Heart left ventricle (tissue), 16 donors: Measurements from ENCODE around the gene TMEM169. TPM values are rescaled to one million over a fixed set of nuclear protein-coding genes. Genes with fewer than 3 reads are reported as not detected.

Experiments used
- ATAC-seq, 4 donors: fragments of 200-7000 bp; cut with Tn5 transposase; one replicate each; pipeline ENCODE4 v1.9.1; 2020 to 2022; ENCODE audit warnings: moderate library complexity in 4 of 4, mild to moderate bottlenecking in 3 of 4, moderate number of reproducible peaks in 1 of 4
- DNase-seq, 5 donors: peaks; one replicate each; pipeline ENCODE4 v3.0.0-alpha.2; 2020
- H3K27ac ChIP-seq, 12 donors: fragments of 200-600 bp; sonication (generic) in 4 of 12; one replicate each; pipeline versions ENCODE4 v1.5.0 to v1.8.0; 2016 to 2022; ENCODE audit warnings: mild to moderate bottlenecking in 2 of 12
- H3K27me3 ChIP-seq, 9 donors: fragments of 200-600 bp; sonication (generic) in 2 of 9; one replicate each; pipeline versions ENCODE4 v1.5.1 to v1.8.0; 2016 to 2022; ENCODE audit warnings: mild to moderate bottlenecking in 3 of 9
- H3K36me3 ChIP-seq, 9 donors: fragments of 200-600 bp; sonication (generic) in 2 of 9; one replicate each; pipeline versions ENCODE4 v1.5.0 to v1.8.0; 2018 to 2022; ENCODE audit warnings: mild to moderate bottlenecking in 2 of 9
- H3K4me1 ChIP-seq, 12 donors: fragments of 200-600 bp; sonication (generic) in 4 of 12; one replicate each; pipeline versions ENCODE4 v1.5.0 to v1.8.0; 2016 to 2022; ENCODE audit warnings: mild to moderate bottlenecking in 3 of 12
- H3K4me3 ChIP-seq, 12 donors: fragments of 200-600 bp; sonication (generic) in 4 of 12; one replicate each; pipeline versions ENCODE4 v1.5.0 to v1.8.0; 2017 to 2022; ENCODE audit warnings: mild to moderate bottlenecking in 9 of 12, moderate library complexity in 4 of 12
- H3K9me3 ChIP-seq, 12 donors: fragments of 200-600 bp; sonication (generic) in 4 of 12; one replicate each; pipeline versions ENCODE4 v1.5.0 to v1.8.0; 2016 to 2022; ENCODE audit warnings: mild to moderate bottlenecking in 1 of 12
- POLR2A ChIP-seq, 2 donors: fragments of 450-650 bp; IDR thresholded peaks; one replicate each; pipeline ENCODE4 v1.6.1; 2017; ENCODE audit warnings: antibody characterized with exemption in 2 of 2, mild to moderate bottlenecking in 2 of 2, moderate library complexity in 2 of 2
- WGBS, 4 donors: extraction: QIAGEN DNeasy Blood & Tissue Kit in 2 of 4; methylation state at CpG; one replicate each; pipeline versions ENCODE4 v1.1.5 to v1.1.7; 2013 to 2018; 5-methylcytosine and 5-hydroxymethylcytosine counted together
- intact Hi-C, 10 donors: fragments of 100-400 bp; cut with DNase I; formaldehyde crosslinking; loops; one replicate each; pipeline versions ENCODE4 v1.11.1 to v1.14.2; 2022
- polyA plus RNA-seq, 2 donors: library from polyadenylated mRNA; stranded (reverse); fragments of 200-250 nt; gene quantifications; one replicate each; pipeline ENCODE4 v1.2.3, GENCODE V29; 2013
- total RNA-seq, 9 donors: library from RNA; depleted of rRNA in 2 of 9; stranded (reverse); fragments of >200 nt in 2 of 9; fragmentation: NEBNext Ultra II Directional in 3 of 9; extraction: Animal tissue kit (Norgen Biotek cat#: 25700) in 3 of 9; gene quantifications; one replicate each; pipeline versions ENCODE4 v1.1.0 to v1.2.4, GENCODE V29; 2016 to 2023
- TF ChIP-seq, protein P1 (sequence below), 12 donors: fragments of 200-600 bp; sonication (generic) in 4 of 12; IDR thresholded peaks; one replicate each; pipeline versions ENCODE4 v1.5.0 to v1.8.0; 2018 to 2022; ENCODE audit warnings: antibody characterized with exemption in 12 of 12, mild to moderate bottlenecking in 5 of 12
- donor health status: ischemic (EF 13 %, LVEDD 7.1; RV severe dilation, severe dysfunction).
- donor health status: healthy with polysubstance abuse.
- donor health status: DM: no; HTN: yes; CAD: no.
- donor health status: DM: no; HTN: no; CAD: no.
- donor health status: ischemic (EF 25% LVEDD 6.9; RV normal size, moderate dysfunction).
- donor health status: ischemic (EF 25% LVEDD 5.7; RV mildly dilated, moderate dysfunction).
- donor health status: healthy.
- donor health status: DM: yes; HTN: yes; CAD: no.
- donor health status: ischemic (EF 35%, LVEDD 5.7; RV mildly dilated, moderate dysfunction).
- donor health status: nonischemic (EF 11% LVEDD 7.7; RV severe dilation, severe dysfunction).
- donor health status: DM: yes; HTN: yes; CAD: no.
- donor health status: PGD.
- donor health status: ischemic (EF 29% LVEDD 5.4; RV normal size, mild dysfunction).
- donor health status: nonischemic (EF 23%, LVEDD 6.1; RV moderate dilation, normal function).

Gene TMEM169
- total and polyA plus RNA-seq, 11 donors = 0.15 to 1.5 (median 0.32) TPM

DNA sequence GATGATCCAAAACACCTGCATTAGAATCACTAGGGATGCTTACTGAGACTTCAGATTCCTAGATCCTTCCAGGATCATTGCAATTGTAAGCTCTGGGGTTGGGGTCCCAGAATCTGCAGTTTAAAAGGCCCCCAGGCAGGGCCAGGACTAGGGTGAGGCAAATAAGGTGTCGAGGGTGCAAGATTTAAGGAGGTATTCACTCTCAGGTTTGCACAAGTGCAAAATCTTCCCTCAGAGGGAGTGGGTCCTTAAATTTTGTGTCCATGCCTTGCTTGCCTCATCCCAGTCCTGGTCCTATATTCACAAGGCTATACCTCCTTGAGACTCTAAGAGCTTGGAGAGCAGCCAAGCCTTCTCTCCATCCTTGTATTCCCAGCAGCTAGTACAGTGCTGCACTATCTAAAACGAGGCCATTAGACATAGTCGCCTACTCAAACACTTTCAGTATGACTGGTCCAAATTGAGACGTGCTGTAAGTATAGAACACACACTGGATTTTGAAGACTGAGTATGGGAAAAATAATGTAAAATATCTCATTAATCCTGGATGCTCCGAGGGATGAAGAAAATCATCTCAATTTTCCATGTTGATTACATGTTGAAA, 36.7 kb upstream of the TMEM169 start:
- no peaks in the 10 kb centered on the region for H3K27me3 ChIP-seq
- H3K9me3 ChIP-seq = no peaks in the 10 kb centered on the region
- H3K36me3 ChIP-seq = peaks cover 0 to 43% (median 3%) of the 10 kb centered on the region in 9 donors
- 57 to 65% (median 62%) methylated on average over 5 of the region's 5 CpGs for WGBS, 4 donors
- no peak for ATAC-seq
- intact Hi-C loops = no loop called here
- H3K4me3 ChIP-seq = no peak overlapping the region
- DNase-seq = no peak
- no peak overlapping the region for H3K27ac ChIP-seq
- no peaks in the 10 kb centered on the region for H3K4me1 ChIP-seq
- TF ChIP-seq, protein P1, sequence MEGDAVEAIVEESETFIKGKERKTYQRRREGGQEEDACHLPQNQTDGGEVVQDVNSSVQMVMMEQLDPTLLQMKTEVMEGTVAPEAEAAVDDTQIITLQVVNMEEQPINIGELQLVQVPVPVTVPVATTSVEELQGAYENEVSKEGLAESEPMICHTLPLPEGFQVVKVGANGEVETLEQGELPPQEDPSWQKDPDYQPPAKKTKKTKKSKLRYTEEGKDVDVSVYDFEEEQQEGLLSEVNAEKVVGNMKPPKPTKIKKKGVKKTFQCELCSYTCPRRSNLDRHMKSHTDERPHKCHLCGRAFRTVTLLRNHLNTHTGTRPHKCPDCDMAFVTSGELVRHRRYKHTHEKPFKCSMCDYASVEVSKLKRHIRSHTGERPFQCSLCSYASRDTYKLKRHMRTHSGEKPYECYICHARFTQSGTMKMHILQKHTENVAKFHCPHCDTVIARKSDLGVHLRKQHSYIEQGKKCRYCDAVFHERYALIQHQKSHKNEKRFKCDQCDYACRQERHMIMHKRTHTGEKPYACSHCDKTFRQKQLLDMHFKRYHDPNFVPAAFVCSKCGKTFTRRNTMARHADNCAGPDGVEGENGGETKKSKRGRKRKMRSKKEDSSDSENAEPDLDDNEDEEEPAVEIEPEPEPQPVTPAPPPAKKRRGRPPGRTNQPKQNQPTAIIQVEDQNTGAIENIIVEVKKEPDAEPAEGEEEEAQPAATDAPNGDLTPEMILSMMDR (IDR thresholded peaks at IDR 0.05) = no peak
- TF ChIP-seq POLR2A (IDR thresholded peaks at IDR 0.05) = no peak

DNA sequence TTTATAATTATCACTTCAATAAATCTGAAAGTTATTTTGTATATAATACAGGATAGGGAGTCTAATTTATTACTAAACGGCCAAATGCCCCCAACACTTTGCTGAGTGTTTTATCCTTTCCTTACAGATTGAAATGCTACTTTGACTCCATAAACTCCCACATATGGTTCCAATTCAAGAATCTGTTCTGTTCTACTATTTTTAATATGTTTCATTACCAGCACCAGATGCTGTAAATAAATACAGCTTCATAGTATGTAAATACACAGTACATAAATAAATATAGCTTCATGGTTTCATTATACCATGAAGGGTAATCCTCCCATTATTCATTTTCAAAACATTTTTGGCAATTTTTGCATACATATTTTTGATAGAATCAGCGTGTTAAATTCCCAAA, 34.3 kb upstream of the TMEM169 start:
- TF ChIP-seq POLR2A (IDR thresholded peaks at IDR 0.05) = no peak
- TF ChIP-seq, protein P1 (IDR thresholded peaks at IDR 0.05) = no peak
- intact Hi-C loops = no loop called here
- H3K36me3 ChIP-seq = peaks cover 0 to 30% (median 0%) of the 10 kb centered on the region in 9 donors
- H3K4me1 ChIP-seq = no peaks in the 10 kb centered on the region
- no peak overlapping the region for H3K4me3 ChIP-seq
- DNase-seq = no peak
- H3K27ac ChIP-seq = no peak overlapping the region
- no peaks in the 10 kb centered on the region for H3K27me3 ChIP-seq
- no peak for ATAC-seq
- WGBS, 4 donors = 92 to 97% (median 95%) methylated on average over 2 of the region's 2 CpGs
- peaks cover 0 to 3% (median 0%) of the 10 kb centered on the region in 12 donors for H3K9me3 ChIP-seq

DNA sequence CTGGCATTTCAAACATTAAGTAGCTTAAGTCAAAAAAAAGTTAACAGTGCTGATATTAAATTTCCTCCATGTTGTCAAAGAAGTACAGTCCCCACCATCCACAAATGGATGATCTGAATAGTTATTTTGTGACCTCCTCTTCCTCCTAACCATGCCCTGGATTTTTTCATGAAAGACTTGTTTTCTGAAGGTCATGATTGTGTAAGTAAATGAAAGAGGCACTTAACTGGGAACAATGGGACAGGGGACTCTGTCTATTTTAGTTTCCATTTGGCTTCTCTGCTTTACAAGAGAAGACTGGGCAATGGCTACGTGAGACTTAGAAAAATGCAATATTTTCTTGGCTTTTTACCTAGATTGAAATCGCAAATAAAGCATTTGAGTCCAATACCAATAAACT, 32.3 kb upstream of the TMEM169 start:
- no peaks in the 10 kb centered on the region for H3K27me3 ChIP-seq
- no peak overlapping the region for H3K4me3 ChIP-seq
- H3K4me1 ChIP-seq = no peaks in the 10 kb centered on the region
- H3K36me3 ChIP-seq = peaks cover 0 to 16% (median 0%) of the 10 kb centered on the region in 9 donors
- ATAC-seq (no peak), DNase-seq (no peak)
- TF ChIP-seq, protein P1 (IDR thresholded peaks at IDR 0.05) = no peak
- H3K27ac ChIP-seq = no peak overlapping the region
- peaks cover 0 to 6% (median 0%) of the 10 kb centered on the region in 12 donors for H3K9me3 ChIP-seq
- WGBS, 4 donors = 93 to 98% (median 96%) methylated on average over 2 of the region's 2 CpGs
- intact Hi-C loops = no loop called here

DNA sequence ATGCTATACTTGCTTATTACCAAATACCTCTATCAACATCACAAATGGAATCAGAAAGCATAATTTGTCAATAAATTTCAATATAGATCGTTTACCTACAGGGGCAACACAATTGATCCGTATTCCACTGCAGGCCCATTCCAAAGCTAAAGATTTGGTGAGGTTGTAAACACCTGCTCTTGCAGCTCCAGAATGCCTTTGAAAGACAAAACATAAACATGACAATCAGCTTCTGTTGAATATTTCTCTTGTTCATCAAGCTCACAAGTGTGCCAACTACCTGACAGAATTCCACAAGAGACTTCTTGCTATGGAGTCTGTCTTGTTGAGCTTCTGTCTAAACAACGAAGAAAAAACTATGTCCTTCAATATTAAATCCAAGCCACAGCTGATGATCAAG, 30.4 kb upstream of the TMEM169 start:
- no peak for DNase-seq
- WGBS, 4 donors = 89 to 91% (median 89%) methylated on average over 3 of the region's 3 CpGs
- no peak for ATAC-seq

More for the DNA sequence above, 30.4 kb upstream of the TMEM169 start:
- H3K9me3 ChIP-seq = peaks cover 0 to 6% (median 0%) of the 10 kb centered on the region in 12 donors
- TF ChIP-seq, protein P1 (IDR thresholded peaks at IDR 0.05) = no peak
- H3K27me3 ChIP-seq = no peaks in the 10 kb centered on the region
- intact Hi-C loops = no loop called here
- H3K4me1 ChIP-seq = no peaks in the 10 kb centered on the region
- no peak overlapping the region for H3K27ac ChIP-seq
- peaks cover 0 to 13% (median 0%) of the 10 kb centered on the region in 9 donors for H3K36me3 ChIP-seq
- H3K4me3 ChIP-seq = no peak overlapping the region
